Measurements from ENCODE around the gene UBTF.

UBTF gene

GRCh38 chr17:44193326-44194084 is 26.0 kb downstream of the UBTF start:
- no peak for DNase-seq

DNA sequence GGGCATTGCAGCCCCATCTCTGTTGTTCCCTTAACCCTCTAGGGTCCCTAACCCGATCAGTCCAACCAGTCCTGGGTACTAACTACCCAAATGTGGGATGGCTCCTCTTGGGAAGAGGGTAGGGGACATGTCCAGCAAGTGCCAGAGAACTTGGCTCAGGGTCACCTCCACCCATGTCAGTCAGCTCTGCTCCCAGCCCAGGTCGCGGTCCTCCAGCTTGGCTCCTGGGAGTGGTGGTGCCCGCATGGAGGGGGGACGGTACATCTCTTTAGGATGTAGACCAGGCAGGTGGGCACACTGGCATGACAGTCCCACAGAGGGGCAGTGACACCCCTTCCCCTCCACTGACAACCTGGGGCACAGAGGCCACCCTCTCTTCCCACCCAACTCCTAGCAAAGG is 26.7 kb downstream of the UBTF start:
- DNase-seq = no peak

GRCh38 chr17:44191941-44192496 is 27.5 kb downstream of the UBTF start:
- peak; percentile 92 for DNase-seq

DNA sequence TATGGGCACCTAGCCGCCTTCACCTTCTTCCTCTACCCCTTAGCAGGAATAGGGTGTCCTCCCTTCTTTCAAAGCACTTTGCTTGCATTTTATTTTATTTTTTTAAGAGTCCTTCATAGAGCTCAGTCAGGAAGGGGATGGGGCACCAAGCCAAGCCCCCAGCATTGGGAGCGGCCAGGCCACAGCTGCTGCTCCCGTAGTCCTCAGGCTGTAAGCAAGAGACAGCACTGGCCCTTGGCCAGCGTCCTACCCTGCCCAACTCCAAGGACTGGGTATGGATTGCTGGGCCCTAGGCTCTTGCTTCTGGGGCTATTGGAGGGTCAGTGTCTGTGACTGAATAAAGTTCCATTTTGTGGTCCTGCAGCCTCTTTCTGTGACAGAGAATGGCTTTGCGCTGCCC is 28.1 kb downstream of the UBTF start:
- DNase-seq = no peak

DNA sequence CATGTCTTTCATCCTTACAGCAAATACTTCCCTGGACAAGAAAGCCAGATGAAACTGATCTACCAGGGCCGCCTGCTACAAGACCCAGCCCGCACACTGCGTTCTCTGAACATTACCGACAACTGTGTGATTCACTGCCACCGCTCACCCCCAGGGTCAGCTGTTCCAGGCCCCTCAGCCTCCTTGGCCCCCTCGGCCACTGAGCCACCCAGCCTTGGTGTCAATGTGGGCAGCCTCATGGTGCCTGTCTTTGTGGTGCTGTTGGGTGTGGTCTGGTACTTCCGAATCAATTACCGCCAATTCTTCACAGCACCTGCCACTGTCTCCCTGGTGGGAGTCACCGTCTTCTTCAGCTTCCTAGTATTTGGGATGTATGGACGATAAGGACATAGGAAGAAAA is 29.0 kb downstream of the UBTF start:
- no peak for DNase-seq

- no peak for DNase-seq
Measured at GRCh38 chr17:44188576-44189403, 30.7 kb downstream of the UBTF start.

GRCh38 chr17:44187131-44187899 is 32.2 kb downstream of the UBTF start:
- DNase-seq = no peak

- DNase-seq = peak; percentile 100
Measured at GRCh38 chr17:44186307-44187130, 33.0 kb downstream of the UBTF start, which contains the start of gene TMUB2. TSS of gene TMUB2 (plus strand) at chr17:44186972. CDS start at chr17:44187709, 737 bp downstream.

DNA sequence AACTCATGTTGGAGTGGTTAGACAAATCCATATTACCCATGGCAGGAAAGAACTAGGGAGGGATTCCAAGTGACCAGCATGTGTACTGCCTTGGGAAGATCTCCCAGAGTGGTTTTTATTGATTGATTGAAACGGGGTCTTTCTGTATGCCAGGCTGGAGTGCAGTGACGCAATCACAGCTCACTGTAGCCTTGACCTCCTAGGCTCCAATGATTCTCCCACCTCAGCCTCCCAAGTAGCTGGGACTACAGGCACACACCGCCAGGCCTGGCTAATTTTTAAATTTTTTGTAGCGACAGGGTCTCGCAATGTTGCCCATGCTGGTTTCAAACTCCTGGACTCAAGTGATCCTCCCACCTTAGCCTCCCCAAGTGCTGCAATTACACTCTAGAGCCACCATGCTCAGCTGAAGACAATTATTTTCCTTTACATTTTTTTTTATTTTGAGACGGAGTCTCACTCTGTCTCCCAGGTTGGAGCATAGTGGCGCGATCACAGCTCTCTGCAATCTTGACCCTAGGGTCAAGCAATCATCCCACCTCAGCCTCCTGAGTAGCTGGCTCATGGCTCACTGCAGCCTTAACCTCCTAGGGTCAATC is 35.2 kb downstream of the UBTF start:
- no peak for DNase-seq

DNA sequence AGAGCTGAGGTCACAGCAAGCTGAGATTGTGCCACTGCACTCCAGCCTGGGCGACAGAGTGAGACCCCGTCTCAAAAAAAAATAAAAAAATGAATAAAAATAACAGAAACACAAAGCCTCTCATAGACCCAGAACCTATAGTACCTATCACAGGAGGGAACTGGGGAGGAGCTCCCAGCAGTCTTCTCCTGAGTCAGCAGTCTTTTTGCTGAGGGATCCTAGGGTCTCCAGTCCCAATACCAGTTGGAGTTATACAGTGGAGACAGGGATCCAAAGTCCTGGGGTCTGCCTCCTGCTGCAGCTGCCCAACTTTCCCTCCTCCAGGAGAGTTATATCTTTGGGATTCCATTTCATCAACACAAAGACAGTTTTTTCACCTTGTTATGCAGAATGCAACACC is 36.5 kb downstream of the UBTF start:
- DNase-seq = no peak

DNA sequence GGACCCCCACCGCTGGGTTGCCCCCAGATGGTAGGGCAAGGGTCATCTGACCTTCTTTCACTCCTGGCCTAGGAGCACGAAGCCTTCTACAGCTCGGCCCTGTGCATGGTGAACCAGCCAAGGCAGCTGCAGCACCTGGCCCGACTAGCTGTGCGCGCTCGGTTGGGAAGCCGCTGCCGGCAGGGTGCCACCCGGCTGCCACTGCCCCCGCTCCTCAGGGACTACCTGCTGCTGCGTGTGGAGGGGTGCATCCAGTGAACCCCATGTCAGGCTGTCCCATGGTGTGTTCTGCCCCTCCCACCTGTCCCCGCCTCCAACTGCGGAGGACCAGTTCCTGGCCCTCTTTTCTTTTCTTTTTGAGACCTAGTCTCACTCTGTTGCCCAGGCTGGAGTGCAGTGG is 41.3 kb downstream of the UBTF start:
- DNase-seq = no peak

DNA sequence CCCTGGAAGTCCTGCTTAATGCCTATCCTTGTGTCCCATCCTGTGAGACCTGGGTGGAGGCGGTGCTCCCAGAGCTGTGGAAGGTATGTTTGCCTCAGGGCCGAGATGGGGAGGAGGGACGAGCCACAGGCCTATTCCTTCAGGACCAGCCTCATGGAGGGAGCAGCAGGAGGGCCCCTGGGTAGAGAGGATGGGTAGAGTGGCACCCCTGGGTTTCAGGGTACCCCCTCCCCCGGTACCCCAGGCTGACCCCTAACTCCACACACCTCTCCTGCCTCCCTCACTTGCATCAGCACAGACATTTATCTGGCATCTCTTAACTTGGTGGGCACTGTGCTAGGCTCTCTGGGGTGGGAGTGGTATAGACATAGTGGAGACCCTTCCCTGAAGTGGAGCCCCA is 41.8 kb downstream of the UBTF start:
- no peak for DNase-seq

DNA sequence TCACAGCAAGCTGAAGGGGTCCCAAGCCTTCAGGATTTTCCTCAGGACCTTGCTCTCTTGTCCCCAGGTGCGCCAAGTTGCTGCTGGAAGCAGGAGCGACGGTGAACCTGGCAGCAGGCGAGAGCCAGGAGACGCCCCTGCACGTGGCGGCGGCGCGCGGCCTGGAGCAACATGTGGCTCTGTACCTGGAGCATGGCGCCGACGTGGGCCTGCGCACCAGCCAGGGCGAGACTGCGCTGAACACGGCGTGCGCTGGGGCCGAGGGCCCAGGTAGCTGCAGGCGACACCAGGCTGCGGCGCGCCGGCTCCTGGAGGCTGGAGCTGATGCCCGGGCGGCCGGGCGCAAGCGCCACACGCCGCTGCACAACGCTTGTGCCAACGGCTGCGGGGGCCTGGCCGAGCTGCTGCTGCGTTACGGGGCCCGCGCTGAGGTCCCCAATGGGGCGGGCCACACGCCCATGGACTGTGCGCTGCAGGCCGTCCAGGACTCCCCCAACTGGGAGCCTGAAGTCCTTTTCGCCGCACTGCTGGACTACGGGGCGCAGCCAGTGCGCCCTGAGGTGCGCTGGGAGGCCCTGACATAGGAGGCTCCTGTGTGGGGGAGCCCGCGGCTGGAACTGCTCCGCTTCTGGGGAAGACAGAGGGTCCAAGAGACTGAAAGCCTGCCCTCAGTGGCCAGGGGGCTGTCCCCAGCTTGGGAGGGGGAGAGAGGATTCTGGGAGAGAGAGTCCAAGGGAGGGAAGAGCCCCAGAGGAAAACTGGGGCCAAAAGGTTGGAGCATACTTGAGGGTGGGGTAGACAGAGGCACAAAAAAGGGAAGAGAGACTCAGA is 42.6 kb downstream of the UBTF start:
- no peak for DNase-seq

GRCh38 chr17:44176257-44176656 is 43.2 kb downstream of the UBTF start:
- DNase-seq = no peak

DNA sequence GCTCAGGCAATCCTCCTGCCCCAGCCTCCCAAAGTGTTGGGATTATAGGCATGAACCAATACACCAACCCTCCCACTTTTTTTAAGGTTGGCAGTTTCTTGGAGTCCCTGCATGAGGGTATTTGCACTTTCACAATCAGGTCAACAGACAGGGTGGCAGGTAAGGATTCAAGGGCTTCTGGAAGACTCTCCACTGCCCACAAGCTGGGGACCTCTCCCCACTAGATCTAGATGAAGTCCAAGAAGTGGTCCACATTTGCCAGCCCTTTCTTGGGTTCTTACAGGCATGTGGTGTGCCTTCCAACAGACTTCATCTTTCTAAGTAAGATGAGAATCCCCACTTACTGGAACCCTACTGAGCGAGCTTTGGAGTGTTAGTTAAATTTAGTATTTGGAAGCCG is 45.0 kb downstream of the UBTF start:
- DNase-seq = no peak

DNA sequence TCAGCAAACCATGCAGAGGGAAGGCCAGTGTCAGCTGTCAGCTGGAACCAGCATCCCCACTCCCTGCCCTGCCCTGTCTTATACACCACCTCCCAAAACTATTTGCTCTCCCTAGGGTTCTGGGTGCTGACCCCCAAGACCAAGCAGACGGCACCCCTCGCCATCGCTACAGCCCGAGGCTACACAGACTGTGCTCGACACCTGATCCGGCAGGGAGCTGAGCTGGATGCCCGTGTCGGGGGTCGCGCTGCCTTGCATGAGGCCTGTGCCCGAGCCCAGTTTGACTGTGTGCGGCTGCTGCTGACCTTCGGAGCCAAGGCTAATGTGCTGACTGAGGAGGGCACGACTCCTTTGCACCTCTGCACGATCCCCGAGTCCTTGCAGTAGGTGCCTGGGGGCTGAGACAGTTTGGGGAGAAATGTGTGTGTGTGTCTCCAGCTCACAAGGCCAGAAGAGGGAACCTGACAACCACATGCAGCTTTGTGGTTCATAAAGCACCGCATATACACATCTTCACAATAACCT is 47.5 kb downstream of the UBTF start:
- DNase-seq = peak; percentile 57

- DNase-seq = peak; percentile 68
Measured at GRCh38 chr17:44170499-44171201, 48.8 kb downstream of the UBTF start, which contains the start of gene ASB16. TSS of gene ASB16 (plus strand) at chr17:44170704. CDS start at chr17:44170790, 86 bp downstream.

- no peak for DNase-seq
Measured at GRCh38 chr17:44170135-44170498, 49.4 kb downstream of the UBTF start.

GRCh38 chr17:44167181-44167861 is 52.2 kb downstream of the UBTF start:
- DNase-seq = no peak
